Vagina (tissue), 2 donors: ENCODE results near the gene NAPA.

Experiments used
- CTCF ChIP-seq, 3 experiments: fragments of 450-650 bp in 2 of 3; fragments of 200-600 bp in 1 of 3; sonication (generic) in 1 of 3; IDR thresholded peaks; one replicate each; pipeline ENCODE4 v1.5.1; 2017 to 2019; ENCODE audit warnings: antibody characterized with exemption in 3 of 3, mild to moderate bottlenecking in 2 of 3, moderate library complexity in 2 of 3
- POLR2A ChIP-seq, 2 donors: fragments of 450-650 bp; IDR thresholded peaks; one replicate each; pipeline ENCODE4 v1.6.1; 2017; ENCODE audit warnings: antibody characterized with exemption in 2 of 2, mild to moderate bottlenecking in 2 of 2, moderate library complexity in 2 of 2
- POLR2AphosphoS5 ChIP-seq, 2 donors: sonication (generic); formaldehyde crosslinking; IDR thresholded peaks; one replicate each; pipeline ENCODE4 v1.9.0; 2017; ENCODE audit warnings: antibody characterized with exemption in 2 of 2, mild to moderate bottlenecking in 2 of 2, low read depth in 1 of 2; ENCODE audit not compliant: insufficient read depth in 1 of 2

- TF ChIP-seq POLR2A (IDR thresholded peaks at IDR 0.05) (no peak), CTCF (IDR thresholded peaks at IDR 0.05) (no peak), POLR2AphosphoS5 (IDR thresholded peaks at IDR 0.05; ENCODE audit: insufficient read depth in 1 of 2, low read depth in 1 of 2) (no peak)
Observed at GRCh38 chr19:47544476-47544875, 29.6 kb upstream of the NAPA start.
